Vagina (tissue), 2 donors: Measurements from ENCODE around the gene ST7.

Experiments used
- CTCF ChIP-seq, 3 experiments: fragments of 450-650 bp in 2 of 3; fragments of 200-600 bp in 1 of 3; sonication (generic) in 1 of 3; IDR thresholded peaks; one replicate each; pipeline ENCODE4 v1.5.1; 2017 to 2019; ENCODE audit warnings: antibody characterized with exemption in 3 of 3, mild to moderate bottlenecking in 2 of 3, moderate library complexity in 2 of 3
- POLR2AphosphoS5 ChIP-seq, 2 donors: sonication (generic); formaldehyde crosslinking; IDR thresholded peaks; one replicate each; pipeline ENCODE4 v1.9.0; 2017; ENCODE audit warnings: antibody characterized with exemption in 2 of 2, mild to moderate bottlenecking in 2 of 2, low read depth in 1 of 2; ENCODE audit not compliant: insufficient read depth in 1 of 2

- no peak for TF ChIP-seq CTCF (IDR thresholded peaks at IDR 0.05)
- no peak for TF ChIP-seq POLR2AphosphoS5 (IDR thresholded peaks at IDR 0.05; ENCODE audit: insufficient read depth in 1 of 2, low read depth in 1 of 2)
Measured at GRCh38 chr7:117041007-117041406, 87.7 kb downstream of the ST7 start.
